ENCODE measurements around the gene GLRB.
A peak's percentile ranks its signal among the peaks of the same experiment; 100 is the strongest.
"Not testable (repeated sequence)": the region's sequence is repeated elsewhere in the genome, so short reads cannot be mapped to it uniquely, and the experiment has no call there.

GLRB gene

GRCh38 chr4:157075811-157076577, at the start of gene GLRB:
Gene GLRB (plus strand): TSS chr4:157076150. CDS start chr4:157078025, 1,875 bp downstream.
- Histone ChIP-seq H3K9me3 (ENCODE audit: control insufficient read depth, low read length) (no peaks in the 10 kb centered on the region), H3K4me3 (ENCODE audit: low read length) (no peak within 1 kb of the TSS), H3K36me3 (ENCODE audit: control insufficient read depth, insufficient read depth, low read length) (no peaks in the 10 kb centered on the region), H3K27me3 (ENCODE audit: control insufficient read depth, insufficient read depth, low read length) (peaks cover 10% of the 10 kb centered on the region), H3K9ac (ENCODE audit: low read length) (peak within 1 kb of the TSS; percentile 62), H3K4me1 (ENCODE audit: control insufficient read depth, insufficient read depth, low read length) (no peaks in the 10 kb centered on the region)

GRCh38 chr4:157035471-157035870, 40.5 kb upstream of the GLRB start:
- Histone ChIP-seq H3K4me3 (ENCODE audit: low read length) (no peak overlapping the region), H3K4me1 (ENCODE audit: control insufficient read depth, insufficient read depth, low read length) (no peaks in the 10 kb centered on the region), H3K36me3 (ENCODE audit: control insufficient read depth, insufficient read depth, low read length) (no peaks in the 10 kb centered on the region), H3K27me3 (ENCODE audit: control insufficient read depth, insufficient read depth, low read length) (no peaks in the 10 kb centered on the region), H3K9ac (ENCODE audit: low read length) (no peak overlapping the region), H3K9me3 (ENCODE audit: control insufficient read depth, low read length) (no peaks in the 10 kb centered on the region)

- Histone ChIP-seq H3K36me3 (ENCODE audit: control insufficient read depth, insufficient read depth, low read length) (no peaks in the 10 kb centered on the region), H3K9me3 (ENCODE audit: control insufficient read depth, low read length) (no peaks in the 10 kb centered on the region), H3K9ac (ENCODE audit: low read length) (no peak overlapping the region), H3K4me1 (ENCODE audit: control insufficient read depth, insufficient read depth, low read length) (no peaks in the 10 kb centered on the region), H3K4me3 (ENCODE audit: low read length) (no peak overlapping the region), H3K27me3 (ENCODE audit: control insufficient read depth, insufficient read depth, low read length) (no peaks in the 10 kb centered on the region)
Measured at GRCh38 chr4:157040405-157040804, 35.5 kb upstream of the GLRB start.

GRCh38 chr4:157043131-157043530, 32.8 kb upstream of the GLRB start:
- Histone ChIP-seq H3K4me1 (ENCODE audit: control insufficient read depth, insufficient read depth, low read length) (no peaks in the 10 kb centered on the region), H3K36me3 (ENCODE audit: control insufficient read depth, insufficient read depth, low read length) (no peaks in the 10 kb centered on the region), H3K9ac (ENCODE audit: low read length) (no peak overlapping the region), H3K4me3 (ENCODE audit: low read length) (no peak overlapping the region), H3K9me3 (ENCODE audit: control insufficient read depth, low read length) (no peaks in the 10 kb centered on the region), H3K27me3 (ENCODE audit: control insufficient read depth, insufficient read depth, low read length) (no peaks in the 10 kb centered on the region)

GRCh38 chr4:157045507-157046127, 30.3 kb upstream of the GLRB start:
- H3K9ac ChIP-seq (ENCODE audit: low read length), result no peak overlapping the region

GRCh38 chr4:157048248-157048647, 27.7 kb upstream of the GLRB start:
- Histone ChIP-seq H3K9ac (ENCODE audit: low read length) (no peak overlapping the region), H3K9me3 (ENCODE audit: control insufficient read depth, low read length) (no peaks in the 10 kb centered on the region), H3K4me3 (ENCODE audit: low read length) (no peak overlapping the region), H3K4me1 (ENCODE audit: control insufficient read depth, insufficient read depth, low read length) (no peaks in the 10 kb centered on the region), H3K27me3 (ENCODE audit: control insufficient read depth, insufficient read depth, low read length) (no peaks in the 10 kb centered on the region), H3K36me3 (ENCODE audit: control insufficient read depth, insufficient read depth, low read length) (no peaks in the 10 kb centered on the region)

More at GRCh38 chr4:157045507-157046127, 30.3 kb upstream of the GLRB start:
- Histone ChIP-seq H3K4me1 (ENCODE audit: control insufficient read depth, insufficient read depth, low read length) (no peaks in the 10 kb centered on the region), H3K4me3 (ENCODE audit: low read length) (no peak overlapping the region), H3K9me3 (ENCODE audit: control insufficient read depth, low read length) (no peaks in the 10 kb centered on the region), H3K27me3 (ENCODE audit: control insufficient read depth, insufficient read depth, low read length) (no peaks in the 10 kb centered on the region), H3K36me3 (ENCODE audit: control insufficient read depth, insufficient read depth, low read length) (no peaks in the 10 kb centered on the region)

GRCh38 chr4:157050561-157050960, 25.4 kb upstream of the GLRB start:
- Histone ChIP-seq H3K4me3 (ENCODE audit: low read length) (no peak overlapping the region), H3K9ac (ENCODE audit: low read length) (no peak overlapping the region), H3K27me3 (ENCODE audit: control insufficient read depth, insufficient read depth, low read length) (no peaks in the 10 kb centered on the region), H3K9me3 (ENCODE audit: control insufficient read depth, low read length) (no peaks in the 10 kb centered on the region), H3K4me1 (ENCODE audit: control insufficient read depth, insufficient read depth, low read length) (no peaks in the 10 kb centered on the region), H3K36me3 (ENCODE audit: control insufficient read depth, insufficient read depth, low read length) (no peaks in the 10 kb centered on the region)

GRCh38 chr4:157052429-157053040, 23.4 kb upstream of the GLRB start:
- H3K27me3 ChIP-seq (ENCODE audit: control insufficient read depth, insufficient read depth, low read length), result no peaks in the 10 kb centered on the region
- no peak overlapping the region for H3K9ac ChIP-seq (ENCODE audit: low read length)
- no peak overlapping the region for H3K4me3 ChIP-seq (ENCODE audit: low read length)
- H3K4me1 ChIP-seq (ENCODE audit: control insufficient read depth, insufficient read depth, low read length), result no peaks in the 10 kb centered on the region
- no peaks in the 10 kb centered on the region for H3K36me3 ChIP-seq (ENCODE audit: control insufficient read depth, insufficient read depth, low read length)
- no peaks in the 10 kb centered on the region for H3K9me3 ChIP-seq (ENCODE audit: control insufficient read depth, low read length)

GRCh38 chr4:157057218-157057617, 18.7 kb upstream of the GLRB start:
- H3K4me1 ChIP-seq (ENCODE audit: control insufficient read depth, insufficient read depth, low read length), result no peaks in the 10 kb centered on the region
- no peak overlapping the region for H3K4me3 ChIP-seq (ENCODE audit: low read length)
- no peaks in the 10 kb centered on the region for H3K9me3 ChIP-seq (ENCODE audit: control insufficient read depth, low read length)
- H3K9ac ChIP-seq (ENCODE audit: low read length), result no peak overlapping the region
- no peaks in the 10 kb centered on the region for H3K36me3 ChIP-seq (ENCODE audit: control insufficient read depth, insufficient read depth, low read length)
- no peaks in the 10 kb centered on the region for H3K27me3 ChIP-seq (ENCODE audit: control insufficient read depth, insufficient read depth, low read length)

GRCh38 chr4:157058899-157059298, 17.1 kb upstream of the GLRB start:
- not testable (repeated sequence) for H3K4me3 ChIP-seq (ENCODE audit: low read length); H3K9ac ChIP-seq (ENCODE audit: low read length); H3K36me3 ChIP-seq (ENCODE audit: control insufficient read depth, insufficient read depth, low read length); H3K27me3 ChIP-seq (ENCODE audit: control insufficient read depth, insufficient read depth, low read length); H3K4me1 ChIP-seq (ENCODE audit: control insufficient read depth, insufficient read depth, low read length); H3K9me3 ChIP-seq (ENCODE audit: control insufficient read depth, low read length)

- H3K4me1 ChIP-seq (ENCODE audit: control insufficient read depth, insufficient read depth, low read length), result no peaks in the 10 kb centered on the region
- no peaks in the 10 kb centered on the region for H3K36me3 ChIP-seq (ENCODE audit: control insufficient read depth, insufficient read depth, low read length)
- peaks cover 10% of the 10 kb centered on the region for H3K27me3 ChIP-seq (ENCODE audit: control insufficient read depth, insufficient read depth, low read length)
- H3K9ac ChIP-seq (ENCODE audit: low read length), result no peak overlapping the region
- H3K4me3 ChIP-seq (ENCODE audit: low read length), result no peak overlapping the region
- no peaks in the 10 kb centered on the region for H3K9me3 ChIP-seq (ENCODE audit: control insufficient read depth, low read length)
Measured at GRCh38 chr4:157072002-157072401, 3.9 kb upstream of the GLRB start.

- H3K9me3 ChIP-seq (ENCODE audit: control insufficient read depth, low read length), result no peaks in the 10 kb centered on the region
- H3K4me3 ChIP-seq (ENCODE audit: low read length), result no peak overlapping the region
- H3K36me3 ChIP-seq (ENCODE audit: control insufficient read depth, insufficient read depth, low read length), result no peaks in the 10 kb centered on the region
- no peak overlapping the region for H3K9ac ChIP-seq (ENCODE audit: low read length)
- no peaks in the 10 kb centered on the region for H3K4me1 ChIP-seq (ENCODE audit: control insufficient read depth, insufficient read depth, low read length)
- H3K27me3 ChIP-seq (ENCODE audit: control insufficient read depth, insufficient read depth, low read length), result peaks cover 10% of the 10 kb centered on the region
Measured at GRCh38 chr4:157075401-157075800, 549 bp upstream of the GLRB start.

All from mucosa of stomach (tissue), 1 donor.